IMR-90 (cell line): ENCODE measurements around the gene CLEC5A. TPM values are rescaled to one million over a fixed set of nuclear protein-coding genes. Genes with fewer than 3 reads are reported as not detected.

Experiments
- ATAC-seq: fragments of 200-7000 bp; cut with Tn5 transposase; 2 replicates; pipeline ENCODE4 v1.9.1; 2020; ENCODE audit warnings: low read depth, mild to moderate bottlenecking, moderate library complexity
- BruUV-seq: library from RNA; stranded (reverse); fragments of 400-500 nt; replicated peaks from 2 replicates; lab custom pipeline; 2021; lab: Mats Ljungman, UMichigan
- CTCF ChIA-PET: fragments of 300-600 bp; formaldehyde crosslinking; extraction: SDS; loops from one replicate; lab custom pipeline; 2021; ENCODE audit warnings: antibody characterized with exemption; lab: Yijun Ruan, JAX
- POLR2A ChIA-PET: fragments of 300-600 bp; sonication (Branson Sonifier 250); formaldehyde crosslinking; loops from one replicate; lab custom pipeline; 2022; ENCODE audit warnings: antibody characterized with exemption; ENCODE audit not compliant: unreplicated experiment; lab: Charles Lee
- DNase-seq: peaks from one replicate; pipeline ENCODE4 v3.0.0; 2013
- H2AFZ ChIP-seq: replicated peaks from 2 replicates; pipeline ENCODE3; 2013; ENCODE audit warnings: low read length, mild to moderate bottlenecking; ENCODE audit not compliant: poor library complexity
- H2AK5ac ChIP-seq: 2 replicates; pipeline ENCODE4 v1.6.1; 2013; ENCODE audit warnings: low read depth, low read length, inconsistent platforms
- H2AK9ac ChIP-seq: replicated peaks from 2 replicates; pipeline ENCODE3; 2013; ENCODE audit warnings: mild to moderate bottlenecking, low read depth, low read length, moderate library complexity; ENCODE audit not compliant: poor library complexity
- H2BK120ac ChIP-seq: 2 replicates; pipeline ENCODE4 v1.6.1; 2013; ENCODE audit warnings: low read depth, low read length, inconsistent platforms
- H2BK15ac ChIP-seq: 3 replicates; pipeline ENCODE4 v1.6.1; 2013; ENCODE audit warnings: low read depth, low read length, inconsistent platforms
- H2BK20ac ChIP-seq: 2 replicates; pipeline ENCODE4 v1.6.1; 2013; ENCODE audit warnings: low read depth, mild to moderate bottlenecking, inconsistent platforms, low read length, moderate library complexity
- H2BK5ac ChIP-seq: 2 replicates; pipeline ENCODE4 v1.6.1; 2013; ENCODE audit warnings: mild to moderate bottlenecking, low read depth, low read length, inconsistent platforms; ENCODE audit not compliant: poor library complexity, severe bottlenecking
- H3K14ac ChIP-seq: replicated peaks from 2 replicates; pipeline ENCODE4 v1.6.1; 2013; ENCODE audit warnings: low read depth, low read length, inconsistent platforms
- H3K18ac ChIP-seq: 2 replicates; pipeline ENCODE4 v1.6.1; 2013; ENCODE audit warnings: low read depth, low read length, control low read depth
- H3K23ac ChIP-seq: 2 replicates; pipeline ENCODE4 v1.6.1; 2013; ENCODE audit warnings: low read depth, low read length, inconsistent platforms
- H3K27ac ChIP-seq: 2 replicates; pipeline ENCODE4 v1.5.1; 2013; ENCODE audit warnings: mild to moderate bottlenecking, control low read depth, low read length; ENCODE audit not compliant: insufficient read depth
- H3K27me3 ChIP-seq: 2 replicates; pipeline ENCODE4 v1.6.1; 2013; ENCODE audit warnings: low read length; ENCODE audit not compliant: control insufficient read depth, insufficient read depth
- H3K36me3 ChIP-seq: 2 replicates; pipeline ENCODE4 v1.6.1; 2013; ENCODE audit warnings: low read length, mixed read lengths; ENCODE audit not compliant: control insufficient read depth, insufficient read depth
- H3K4ac ChIP-seq: 2 replicates; pipeline ENCODE4 v1.6.1; 2013; ENCODE audit warnings: low read depth, low read length, inconsistent platforms
- H3K4me1 ChIP-seq: 2 replicates; pipeline ENCODE4 v1.6.1; 2013; ENCODE audit warnings: low read length, mixed read lengths; ENCODE audit not compliant: control insufficient read depth, insufficient read depth
- H3K4me2 ChIP-seq: 2 replicates; pipeline ENCODE4 v1.6.1; 2013; ENCODE audit warnings: low read depth, mild to moderate bottlenecking, control low read depth, low read length, moderate library complexity
- H3K4me3 ChIP-seq: 2 replicates; pipeline ENCODE4 v1.5.1; 2013; ENCODE audit warnings: low read depth, mild to moderate bottlenecking, control low read depth, low read length, moderate library complexity; ENCODE audit not compliant: insufficient read depth
- H3K56ac ChIP-seq: 2 replicates; pipeline ENCODE4 v1.6.1; 2013; ENCODE audit warnings: low read length, inconsistent platforms; ENCODE audit not compliant: insufficient read depth; ENCODE audit errors: extremely low read depth
- H3K79me1 ChIP-seq, 2 experiments: 2 replicates each; pipeline ENCODE4 v1.6.1; 2013; ENCODE audit warnings: low read length in 2 of 2, inconsistent platforms in 1 of 2, low read depth in 1 of 2
- H3K9ac ChIP-seq: 2 replicates; pipeline ENCODE4 v1.6.1; 2013; ENCODE audit warnings: low read depth, low read length, control low read depth
- H3K9me1 ChIP-seq: 2 replicates; pipeline ENCODE4 v1.6.1; 2013; ENCODE audit warnings: low read length, inconsistent platforms; ENCODE audit not compliant: insufficient read depth
- H3K9me3 ChIP-seq: 2 replicates; pipeline ENCODE4 v1.6.1; 2013; ENCODE audit warnings: low read length; ENCODE audit not compliant: control insufficient read depth, insufficient read depth
- H4K20me1 ChIP-seq: 2 replicates; pipeline ENCODE4 v1.6.1; 2013; ENCODE audit warnings: low read length, inconsistent platforms; ENCODE audit not compliant: insufficient read depth
- H4K5ac ChIP-seq: 2 replicates; pipeline ENCODE4 v1.6.1; 2013; ENCODE audit warnings: mild to moderate bottlenecking, low read depth, low read length, control low read depth
- H4K8ac ChIP-seq, 2 experiments: 2 replicates each; pipeline ENCODE4 v1.6.1; 2013; ENCODE audit warnings: low read depth in 2 of 2, low read length in 2 of 2, control low read depth in 1 of 2, inconsistent platforms in 1 of 2
- H4K91ac ChIP-seq: 2 replicates; pipeline ENCODE4 v1.6.1; 2013; ENCODE audit warnings: low read depth, low read length, inconsistent platforms; ENCODE audit not compliant: insufficient read depth
- MXI1 ChIP-seq: IDR thresholded peaks from 2 replicates; pipeline ENCODE4 v1.6.1; 2012; ENCODE audit warnings: low read depth, mild to moderate bottlenecking, low read length, moderate library complexity, borderline replicate concordance
- RAD21 ChIP-seq: IDR thresholded peaks from 2 replicates; pipeline ENCODE4 v1.6.1; 2012; ENCODE audit warnings: low read length, improper control_type of control experiment
- WGBS, 2 experiments: methylation state at CpG; one replicate each; pipeline versions ENCODE4 v1.1.5 to v1.1.7; 2013; ENCODE audit warnings: missing lambda C conversion rate in 2 of 2; ENCODE audit not compliant: insufficient read length in 1 of 2; ENCODE audit errors: extremely low coverage in 2 of 2; 5-methylcytosine and 5-hydroxymethylcytosine counted together
- dilution Hi-C: fragments of 300-500 bp; cut with HindIII; formaldehyde crosslinking; loops from one replicate; pipeline ENCODE4 v1.14.3; 2018; ENCODE audit warnings: low sequenced_read_pairs; ENCODE audit not compliant: unreplicated experiment
- in situ Hi-C: fragments of 300-500 bp; cut with MboI; formaldehyde crosslinking; loops from 3 replicates; pipeline ENCODE4 v1.14.3; 2019; ENCODE audit warnings: low sequenced_read_pairs, inconsistent platforms, mixed read lengths
- intact Hi-C: fragments of 100-400 bp; cut with micrococcal nuclease; formaldehyde crosslinking; loops from 2 replicates; pipeline ENCODE4 v1.10.0; 2022
- polyA plus RNA-seq, 3 experiments: library from polyadenylated mRNA; depleted of rRNA; stranded (reverse); fragments of >200 nt; gene quantifications; 2 replicates each; pipeline ENCODE4 v1.2.3, GENCODE V29; 2012; ENCODE audit warnings: low replicate concordance in 1 of 3
- total RNA-seq: library from RNA; depleted of rRNA; stranded (reverse); fragments of >200 nt; gene quantifications from 2 replicates; pipeline ENCODE4 v1.2.3, GENCODE V29; 2012

Gene CLEC5A
- total and polyA plus RNA-seq, 2 of the 4 experiments (the other 2 are of a cell fraction) = not detected

DNA sequence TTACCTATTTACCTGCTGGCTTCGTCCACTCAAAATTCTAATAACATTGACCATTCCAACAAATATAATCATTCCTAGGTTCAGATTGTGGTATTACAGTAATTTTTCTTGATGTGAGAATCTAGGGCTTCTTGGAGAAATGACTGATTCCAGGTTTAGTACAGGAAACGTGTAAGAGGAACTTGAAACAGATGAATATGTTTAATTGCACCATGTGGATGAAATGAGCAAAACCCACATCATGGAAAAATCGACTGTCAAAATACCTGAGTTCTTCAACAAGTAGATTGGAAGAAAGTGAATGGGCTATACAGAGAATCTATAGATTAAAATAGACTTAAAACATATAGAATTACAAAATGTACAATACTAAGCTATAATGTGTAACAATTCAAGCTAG is 55.4 kb downstream of the CLEC5A start:
- WGBS, 2 experiments = no CpG with 5 or more reads among the region's 3 CpGs
- POLR2A ChIA-PET = no interaction called here
- in situ Hi-C loops (no loop called here), dilution Hi-C loops (no loop called here), intact Hi-C loops (no loop called here)
- CTCF ChIA-PET = no interaction called here
- Histone ChIP-seq H3K9ac (no peak overlapping the region), H3K4me3 (no peak overlapping the region), H2BK15ac (no peak overlapping the region), H3K36me3 (no peaks in the 10 kb centered on the region), H2BK5ac (no peak overlapping the region), H3K18ac (no peak overlapping the region), H4K8ac (no peak overlapping the region), H3K14ac (no peak overlapping the region), H3K4me2 (no peak overlapping the region), H2AK9ac (no peak overlapping the region), H3K27ac (no peak overlapping the region), H4K91ac (no peak overlapping the region), H3K23ac (no peak overlapping the region), H2BK120ac (no peak overlapping the region), H2BK20ac (no peak overlapping the region), H2AK5ac (no peak overlapping the region), H4K20me1 (no peaks in the 10 kb centered on the region), H3K56ac (no peak overlapping the region), H3K9me1 (no peaks in the 10 kb centered on the region), H3K4ac (no peak overlapping the region), H3K9me3 (peaks cover 7% of the 10 kb centered on the region), H3K79me1 (no peaks in the 10 kb centered on the region), H3K4me1 (no peaks in the 10 kb centered on the region), H3K27me3 (no peaks in the 10 kb centered on the region), H2AFZ (no peak overlapping the region), H4K5ac (no peak overlapping the region)
- TF ChIP-seq RAD21 (no peak), MXI1 (no peak)
- ATAC-seq = no peak
- DNase-seq = no peak
- BruUV-seq = no TSS peak
